ENCODE measurements around the gene ECSCR. TPM values are rescaled to one million over a fixed set of nuclear protein-coding genes. Genes with fewer than 3 reads are reported as not detected.

ECSCR gene
- total RNA-seq, 1 experiment from 2014 or later, result not detected

GRCh38 chr5:139430015-139430414, 32.5 kb downstream of the ECSCR start:
- Histone ChIP-seq H3K4me1 (ENCODE audit: control insufficient read depth, insufficient read depth, low read length) (no peaks in the 10 kb centered on the region), H3K9me3 (ENCODE audit: control insufficient read depth, insufficient read depth, low read depth, low read length) (no peaks in the 10 kb centered on the region), H3K4me3 (ENCODE audit: low read depth in 2 of 2, low read length in 2 of 2) (no peak overlapping the region), H3K27ac (ENCODE audit: low read length) (no peak overlapping the region), H3K27me3 (ENCODE audit: control insufficient read depth, insufficient read depth, low read length) (no peaks in the 10 kb centered on the region), H3K36me3 (ENCODE audit: control insufficient read depth, insufficient read depth, low read length) (no peaks in the 10 kb centered on the region)
- POLR2A ChIA-PET, result no interaction called here
- DNase-seq (ENCODE audit: low read depth, low spot score) (no peak), ATAC-seq (no peak)
- no peak for TF ChIP-seq REST (IDR thresholded peaks at IDR 0.05; ENCODE audit: insufficient read depth in 1 of 2, low read depth in 2 of 2, low read length in 1 of 2)
- no peak for TF ChIP-seq POLR2AphosphoS5 (IDR thresholded peaks at IDR 0.05; ENCODE audit: low read depth, low read length)
- TF ChIP-seq SIN3A (IDR thresholded peaks at IDR 0.05; ENCODE audit: borderline replicate concordance, insufficient read depth, low read depth, low read length), result no peak
- no peak for TF ChIP-seq CTCF (IDR thresholded peaks at IDR 0.05)
- no peak for TF ChIP-seq TCF7L2 (IDR thresholded peaks at IDR 0.05; ENCODE audit: low read depth, low read length)
- in situ Hi-C loops (cut with HindIII; ENCODE audit: low pct_unique_long_range_greater_than_20kb, low sequenced_read_pairs), result no loop called here
- intact Hi-C loops (cut with micrococcal nuclease; ENCODE audit: unreplicated experiment), result no loop called here
- no TSS peak for BruUV-seq (replicated peaks)
- CTCF ChIA-PET, result no interaction called here

GRCh38 chr5:139426203-139426885, 36.2 kb downstream of the ECSCR start:
- H3K27me3 ChIP-seq (ENCODE audit: control insufficient read depth, insufficient read depth, low read length), result no peaks in the 10 kb centered on the region
- intact Hi-C loops (cut with micrococcal nuclease; ENCODE audit: unreplicated experiment) (no loop called here), in situ Hi-C loops (cut with HindIII; ENCODE audit: low pct_unique_long_range_greater_than_20kb, low sequenced_read_pairs) (no loop called here)
- no peaks in the 10 kb centered on the region for H3K4me1 ChIP-seq (ENCODE audit: control insufficient read depth, insufficient read depth, low read length)
- ATAC-seq (no peak), DNase-seq (ENCODE audit: low read depth, low spot score) (no peak)
- TF ChIP-seq TCF7L2 (IDR thresholded peaks at IDR 0.05; ENCODE audit: low read depth, low read length), result no peak
- TF ChIP-seq REST (IDR thresholded peaks at IDR 0.05; ENCODE audit: insufficient read depth in 1 of 2, low read depth in 2 of 2, low read length in 1 of 2), result no peak
- TF ChIP-seq SIN3A (IDR thresholded peaks at IDR 0.05; ENCODE audit: borderline replicate concordance, insufficient read depth, low read depth, low read length), result no peak
- TF ChIP-seq CTCF (IDR thresholded peaks at IDR 0.05), result no peak
- no peak for TF ChIP-seq POLR2AphosphoS5 (IDR thresholded peaks at IDR 0.05; ENCODE audit: low read depth, low read length)
- CTCF ChIA-PET, result no interaction called here
- no peaks in the 10 kb centered on the region for H3K36me3 ChIP-seq (ENCODE audit: control insufficient read depth, insufficient read depth, low read length)
- BruUV-seq (replicated peaks), result no TSS peak
- POLR2A ChIA-PET, result no interaction called here
- H3K9me3 ChIP-seq (ENCODE audit: control insufficient read depth, insufficient read depth, low read depth, low read length), result no peaks in the 10 kb centered on the region
- no peak overlapping the region for H3K4me3 ChIP-seq (ENCODE audit: low read depth in 2 of 2, low read length in 2 of 2)
- no peak overlapping the region for H3K27ac ChIP-seq (ENCODE audit: low read length)
